ENCODE measurements around the gene PGM2L1.
"Not testable (repeated sequence)": the region's sequence is repeated elsewhere in the genome, so short reads cannot be mapped to it uniquely, and the experiment has no call there.

PGM2L1 gene

DNA sequence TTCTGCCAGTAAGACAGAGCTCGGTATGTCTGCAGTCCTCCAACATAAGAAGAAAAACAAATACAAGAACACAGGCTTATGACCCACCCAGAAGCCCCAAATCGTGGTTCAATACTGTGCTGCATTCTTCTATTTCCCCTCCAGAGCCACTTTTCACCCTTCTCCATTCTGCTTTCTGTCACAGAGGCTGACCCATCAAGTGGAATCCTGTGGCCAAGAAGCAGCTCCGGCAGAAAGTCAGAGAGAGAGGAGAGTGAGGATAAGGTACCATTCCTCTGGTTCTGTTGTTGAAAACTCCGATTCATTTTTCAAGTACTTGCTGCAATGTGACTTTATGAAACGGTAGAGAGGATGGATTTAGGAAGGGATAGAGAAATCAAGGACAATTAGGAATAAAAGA lies 30.4 kb downstream of the PGM2L1 start:
- TF ChIP-seq, protein P1, sequence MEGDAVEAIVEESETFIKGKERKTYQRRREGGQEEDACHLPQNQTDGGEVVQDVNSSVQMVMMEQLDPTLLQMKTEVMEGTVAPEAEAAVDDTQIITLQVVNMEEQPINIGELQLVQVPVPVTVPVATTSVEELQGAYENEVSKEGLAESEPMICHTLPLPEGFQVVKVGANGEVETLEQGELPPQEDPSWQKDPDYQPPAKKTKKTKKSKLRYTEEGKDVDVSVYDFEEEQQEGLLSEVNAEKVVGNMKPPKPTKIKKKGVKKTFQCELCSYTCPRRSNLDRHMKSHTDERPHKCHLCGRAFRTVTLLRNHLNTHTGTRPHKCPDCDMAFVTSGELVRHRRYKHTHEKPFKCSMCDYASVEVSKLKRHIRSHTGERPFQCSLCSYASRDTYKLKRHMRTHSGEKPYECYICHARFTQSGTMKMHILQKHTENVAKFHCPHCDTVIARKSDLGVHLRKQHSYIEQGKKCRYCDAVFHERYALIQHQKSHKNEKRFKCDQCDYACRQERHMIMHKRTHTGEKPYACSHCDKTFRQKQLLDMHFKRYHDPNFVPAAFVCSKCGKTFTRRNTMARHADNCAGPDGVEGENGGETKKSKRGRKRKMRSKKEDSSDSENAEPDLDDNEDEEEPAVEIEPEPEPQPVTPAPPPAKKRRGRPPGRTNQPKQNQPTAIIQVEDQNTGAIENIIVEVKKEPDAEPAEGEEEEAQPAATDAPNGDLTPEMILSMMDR (IDR thresholded peaks at IDR 0.05; ENCODE audit: low read depth, low read length, missing control alignments), result no peak
- DNase-seq (ENCODE audit: extremely low read depth, low read depth), result no peak
- H3K4me3 ChIP-seq (replicated peaks; ENCODE audit: low read depth, low read length), result no peak overlapping the region

DNA sequence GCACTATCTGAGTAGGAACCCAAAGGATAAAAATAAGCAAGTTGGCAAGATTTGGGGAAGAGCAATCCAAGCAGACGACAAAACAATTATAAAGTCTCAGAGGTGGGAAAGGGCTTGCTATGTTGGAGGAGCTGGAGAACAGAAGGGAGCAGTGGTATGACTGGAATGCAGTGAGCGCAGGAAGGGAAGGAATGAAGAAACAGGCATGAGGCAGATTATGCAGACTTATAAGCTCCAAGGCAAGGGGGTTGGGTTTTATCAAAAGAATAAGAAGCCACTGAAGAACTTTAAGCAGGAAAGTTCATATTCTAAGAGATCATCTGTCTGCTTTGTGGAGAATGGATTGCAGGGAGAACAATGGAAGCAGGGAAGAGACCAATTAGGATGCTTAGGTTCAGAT lies 31.7 kb downstream of the PGM2L1 start:
- TF ChIP-seq, protein P1 (IDR thresholded peaks at IDR 0.05; ENCODE audit: low read depth, low read length, missing control alignments), result no peak
- no peak for DNase-seq (ENCODE audit: extremely low read depth, low read depth)
- no peak overlapping the region for H3K4me3 ChIP-seq (replicated peaks; ENCODE audit: low read depth, low read length)

DNA sequence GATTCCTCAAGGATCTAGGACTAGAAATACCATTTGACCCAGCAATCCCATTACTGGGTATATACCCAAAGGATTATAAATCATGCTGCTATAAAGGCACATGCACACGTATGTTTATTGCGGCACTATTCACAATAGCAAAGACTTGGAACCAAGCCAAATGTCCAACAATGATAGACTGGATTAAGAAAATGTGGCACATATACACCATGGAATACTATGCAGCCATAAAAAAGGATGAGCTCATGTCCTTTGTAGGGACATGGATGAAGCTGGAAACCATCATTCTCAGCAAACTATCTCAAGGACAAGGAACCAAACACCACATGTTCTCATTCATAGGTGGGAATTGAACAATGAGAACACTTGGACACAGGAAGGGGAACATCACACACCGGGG lies 32.4 kb downstream of the PGM2L1 start:
- not testable (repeated sequence) for DNase-seq (ENCODE audit: extremely low read depth, low read depth); H3K4me3 ChIP-seq (replicated peaks; ENCODE audit: low read depth, low read length)

DNA sequence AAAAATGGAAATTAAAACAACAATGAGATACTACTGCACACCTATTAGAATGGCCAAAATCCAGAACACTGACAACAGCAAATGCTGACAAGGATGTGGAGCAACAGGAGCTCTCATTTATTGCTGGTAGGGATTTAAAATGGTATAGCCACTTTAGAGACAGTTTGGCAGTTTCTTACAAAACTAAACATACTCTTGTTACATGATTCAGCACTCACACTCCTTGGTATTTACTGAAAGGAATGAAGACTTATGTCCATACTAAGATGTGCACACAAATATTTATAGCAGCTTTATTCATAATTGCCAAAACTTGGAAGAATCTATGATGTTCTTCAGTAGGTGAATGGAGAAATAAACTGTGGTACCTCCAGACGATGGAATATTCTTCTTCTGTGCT lies 40.8 kb downstream of the PGM2L1 start:
- no peak overlapping the region for H3K4me3 ChIP-seq (replicated peaks; ENCODE audit: low read depth, low read length)
- DNase-seq (ENCODE audit: extremely low read depth, low read depth), result no peak
- TF ChIP-seq, protein P1 (IDR thresholded peaks at IDR 0.05; ENCODE audit: low read depth, low read length, missing control alignments), result no peak

DNA sequence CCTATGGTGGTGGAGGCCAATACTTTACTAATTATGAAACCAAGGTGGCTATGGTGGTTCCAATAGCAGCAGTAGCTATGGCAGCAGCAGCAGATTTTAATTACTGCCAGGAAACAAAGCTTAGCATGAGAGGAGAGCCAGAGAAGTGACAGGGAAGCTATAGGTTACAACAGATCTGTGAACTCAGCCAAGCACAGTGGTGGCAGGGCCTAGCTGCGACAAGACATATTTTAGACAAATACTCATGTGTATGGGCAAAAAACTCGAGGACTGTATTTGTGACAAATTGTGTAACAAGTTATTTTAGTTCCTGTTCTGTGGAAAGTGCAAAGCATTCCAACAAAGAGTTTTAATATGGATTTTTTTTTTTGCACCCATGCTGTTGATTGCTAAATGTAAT lies 42.6 kb downstream of the PGM2L1 start:
- no peak overlapping the region for H3K4me3 ChIP-seq (replicated peaks; ENCODE audit: low read depth, low read length)
- TF ChIP-seq, protein P1 (IDR thresholded peaks at IDR 0.05; ENCODE audit: low read depth, low read length, missing control alignments), result no peak
- DNase-seq (ENCODE audit: extremely low read depth, low read depth), result no peak

DNA sequence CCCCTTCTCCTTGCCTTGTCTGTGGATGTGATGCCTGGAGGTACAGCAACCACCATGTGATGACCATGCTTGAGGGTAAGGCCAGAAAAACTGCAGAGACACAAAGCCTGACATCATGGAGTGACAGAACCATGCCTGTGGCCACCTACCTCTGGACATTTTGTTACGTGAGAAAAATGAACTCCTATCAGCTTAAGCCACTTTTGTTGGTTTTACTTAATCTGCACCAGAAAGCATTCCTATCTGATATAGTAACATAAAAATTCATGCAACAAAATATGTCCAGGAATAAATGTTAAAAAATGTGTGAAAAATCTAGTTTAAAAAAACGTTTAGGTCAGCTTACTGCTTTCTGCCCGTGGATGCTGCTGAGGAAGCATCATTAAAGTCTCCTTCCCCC lies 44.2 kb downstream of the PGM2L1 start:
- DNase-seq (ENCODE audit: extremely low read depth, low read depth), result no peak
- H3K4me3 ChIP-seq (replicated peaks; ENCODE audit: low read depth, low read length), result no peak overlapping the region
- TF ChIP-seq, protein P1 (IDR thresholded peaks at IDR 0.05; ENCODE audit: low read depth, low read length, missing control alignments), result no peak

DNA sequence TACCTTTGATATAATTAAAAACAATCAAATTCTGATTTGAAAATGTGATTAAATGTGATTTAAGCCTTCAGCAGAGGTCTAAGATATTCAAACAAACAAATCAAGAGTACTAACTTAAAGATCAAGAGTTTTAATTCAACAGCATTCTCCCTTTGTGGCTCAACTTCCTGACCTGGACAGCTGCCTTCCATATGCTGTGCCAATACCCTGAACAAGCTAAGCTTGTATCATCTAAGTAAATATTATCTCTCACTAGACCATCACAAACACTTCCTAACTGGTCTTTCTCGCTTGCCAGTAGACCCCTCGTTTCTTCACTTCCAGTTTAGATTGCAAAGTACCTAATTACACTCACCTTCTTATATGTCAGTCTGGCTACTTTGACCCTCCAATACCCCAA lies 50.9 kb downstream of the PGM2L1 start:
- H3K4me3 ChIP-seq (replicated peaks; ENCODE audit: low read depth, low read length), result no peak overlapping the region
- TF ChIP-seq, protein P1 (IDR thresholded peaks at IDR 0.05; ENCODE audit: low read depth, low read length, missing control alignments), result no peak
- no peak for DNase-seq (ENCODE audit: extremely low read depth, low read depth)
